Immature natural killer cell (primary cell): Measurements from ENCODE around the gene OR11G2. TPM values are rescaled to one million over a fixed set of nuclear protein-coding genes. Genes with fewer than 3 reads are reported as not detected.
"Not testable (repeated sequence)": the region's sequence is repeated elsewhere in the genome, so short reads cannot be mapped to it uniquely, and the experiment has no call there.

ENCODE experiments used
- DNase-seq, 3 donors: peaks; one replicate each; pipeline ENCODE4 v3.0.0; 2022; ENCODE audit warnings: mixed read lengths in 1 of 3
- H3K27ac Mint-ChIP-seq, 6 donors: one replicate each; pipeline ENCODE4 v1.8.0; 2020; ENCODE audit warnings: mixed read lengths in 6 of 6, mild to moderate bottlenecking in 5 of 6, inconsistent platforms in 4 of 6, moderate library complexity in 3 of 6
- H3K27me3 Mint-ChIP-seq, 3 donors: one replicate each; pipeline ENCODE4 v1.8.0; 2020 to 2021; ENCODE audit warnings: low read depth in 3 of 3, mild to moderate bottlenecking in 3 of 3, mixed read lengths in 3 of 3, moderate library complexity in 3 of 3, inconsistent platforms in 1 of 3
- H3K36me3 Mint-ChIP-seq, 3 donors: one replicate each; pipeline ENCODE4 v1.8.0; 2020; ENCODE audit warnings: mixed read lengths in 3 of 3, inconsistent platforms in 2 of 3, mild to moderate bottlenecking in 2 of 3
- H3K4me1 Mint-ChIP-seq, 2 donors: one replicate each; pipeline ENCODE4 v1.8.0; 2020; ENCODE audit warnings: inconsistent platforms in 2 of 2, mild to moderate bottlenecking in 2 of 2, mixed read lengths in 2 of 2, moderate library complexity in 1 of 2
- H3K4me3 Mint-ChIP-seq, 5 donors: one replicate each; pipeline ENCODE4 v1.8.0; 2020; ENCODE audit warnings: mild to moderate bottlenecking in 5 of 5, mixed read lengths in 5 of 5, inconsistent platforms in 3 of 5, moderate library complexity in 3 of 5
- H3K9me3 Mint-ChIP-seq, 6 donors: one replicate each; pipeline ENCODE4 v1.8.0; 2020; ENCODE audit warnings: mild to moderate bottlenecking in 6 of 6, mixed read lengths in 6 of 6, inconsistent platforms in 4 of 6, moderate library complexity in 3 of 6
- polyA plus RNA-seq, 3 donors: library from polyadenylated mRNA; unstranded; fragments of 300-500 nt; fragmentation: Illumina TruSeq; gene quantifications; one replicate each; pipeline ENCODE4 v1.2.3, GENCODE V29; 2021

OR11G2 gene
- polyA plus RNA-seq, 3 donors from 2014 or later, result not detected

DNA sequence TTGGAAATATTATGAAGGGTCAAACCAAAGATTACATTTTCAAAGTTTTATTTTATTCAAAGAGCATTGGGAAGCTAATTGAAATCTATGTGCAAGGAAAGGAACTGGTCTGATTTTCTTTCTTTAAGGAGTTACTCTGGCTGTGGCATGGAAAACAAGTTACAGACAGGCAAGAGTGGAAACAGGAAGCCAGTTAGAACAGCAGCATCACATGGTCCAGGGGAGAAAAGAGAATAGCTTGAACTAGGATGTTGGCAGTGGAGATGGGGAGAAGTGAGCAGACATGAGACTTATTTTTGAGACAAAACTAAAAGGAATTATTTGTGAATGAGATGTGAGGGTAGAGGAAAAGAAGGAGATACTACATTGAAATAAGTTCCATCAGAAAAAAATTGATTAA is 3.4 kb downstream of the OR11G2 start:
- no peaks in the 10 kb centered on the region for H3K36me3 Mint-ChIP-seq
- no peaks in the 10 kb centered on the region for H3K4me1 Mint-ChIP-seq
- H3K27me3 Mint-ChIP-seq, result peaks cover 2 to 6% (median 2%) of the 10 kb centered on the region in 3 donors
- H3K27ac Mint-ChIP-seq, result no peak overlapping the region
- H3K4me3 Mint-ChIP-seq, result no peak overlapping the region
- H3K9me3 Mint-ChIP-seq, result no peaks in the 10 kb centered on the region
- no peak for DNase-seq

DNA sequence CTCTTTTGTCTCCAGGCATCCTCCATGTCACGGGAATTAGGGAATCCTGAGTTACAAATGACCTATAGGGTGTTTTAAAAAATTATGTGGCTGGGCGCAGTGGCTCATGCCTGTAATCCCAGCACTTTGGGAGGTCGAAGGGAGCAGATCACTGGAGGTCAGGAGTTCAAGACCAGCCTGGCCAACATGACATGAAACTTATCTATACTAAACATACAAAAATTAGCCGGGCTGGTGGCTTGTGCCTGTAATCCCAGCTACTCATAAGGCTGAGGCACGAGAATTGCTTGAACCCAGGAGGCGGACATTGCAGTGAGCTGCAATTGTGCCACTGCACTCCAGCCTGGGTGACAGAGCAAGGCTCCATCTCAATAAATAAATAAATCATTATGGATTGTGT is 4.5 kb downstream of the OR11G2 start:
- DNase-seq, H3K4me3 Mint-ChIP-seq, H3K4me1 Mint-ChIP-seq, H3K36me3 Mint-ChIP-seq, H3K9me3 Mint-ChIP-seq, H3K27ac Mint-ChIP-seq: not testable (repeated sequence)
- H3K27me3 Mint-ChIP-seq, result peaks cover 2 to 10% (median 2%) of the 10 kb centered on the region in 3 donors

DNA sequence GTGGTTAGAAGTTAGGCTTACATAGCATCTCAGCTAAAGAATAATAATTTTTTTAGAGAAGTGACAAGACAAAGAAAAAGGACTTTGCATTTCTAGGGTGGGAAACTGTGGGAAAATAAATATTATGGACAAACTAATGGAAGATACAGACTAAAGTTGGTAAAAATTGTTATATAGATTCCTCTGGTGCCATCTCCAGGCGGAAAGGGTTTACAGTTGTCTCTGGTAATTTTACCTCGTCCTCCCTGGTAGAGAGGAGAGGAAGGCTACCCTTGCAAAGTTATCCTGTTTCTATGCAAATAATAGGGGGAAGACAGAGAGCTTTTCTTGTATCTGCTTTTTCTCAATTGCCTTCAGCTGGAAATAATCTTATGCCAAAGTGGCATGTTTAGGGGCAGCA is 5.2 kb downstream of the OR11G2 start:
- DNase-seq, result no peak
- H3K9me3 Mint-ChIP-seq, result peaks cover 0 to 1% (median 0%) of the 10 kb centered on the region in 6 donors
- peaks cover under 1 to 10% (median 2%) of the 10 kb centered on the region in 3 donors for H3K27me3 Mint-ChIP-seq
- H3K4me1 Mint-ChIP-seq, result no peaks in the 10 kb centered on the region
- no peaks in the 10 kb centered on the region for H3K36me3 Mint-ChIP-seq
- H3K4me3 Mint-ChIP-seq, result no peak overlapping the region
- H3K27ac Mint-ChIP-seq, result no peak overlapping the region

DNA sequence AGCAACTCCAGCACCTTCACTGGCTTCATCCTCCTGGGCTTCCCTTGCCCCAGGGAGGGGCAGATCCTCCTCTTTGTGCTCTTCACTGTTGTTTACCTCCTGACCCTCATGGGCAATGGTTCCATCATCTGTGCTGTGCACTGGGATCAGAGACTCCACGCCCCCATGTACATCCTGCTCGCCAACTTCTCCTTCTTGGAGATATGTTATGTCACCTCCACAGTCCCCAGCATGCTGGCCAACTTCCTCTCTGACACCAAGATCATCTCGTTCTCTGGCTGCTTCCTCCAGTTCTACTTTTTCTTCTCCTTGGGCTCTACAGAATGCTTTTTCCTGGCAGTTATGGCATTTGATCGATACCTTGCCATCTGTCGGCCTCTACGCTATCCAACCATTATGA is 6.8 kb downstream of the OR11G2 start:
- no peaks in the 10 kb centered on the region for H3K36me3 Mint-ChIP-seq
- H3K27me3 Mint-ChIP-seq, result peaks cover 2 to 10% (median 3%) of the 10 kb centered on the region in 3 donors
- no peak for DNase-seq
- H3K4me3 Mint-ChIP-seq, result no peak overlapping the region
- H3K9me3 Mint-ChIP-seq, result peaks cover 0 to 1% (median 0%) of the 10 kb centered on the region in 6 donors
- H3K27ac Mint-ChIP-seq, result no peak overlapping the region
- H3K4me1 Mint-ChIP-seq, result no peaks in the 10 kb centered on the region

DNA sequence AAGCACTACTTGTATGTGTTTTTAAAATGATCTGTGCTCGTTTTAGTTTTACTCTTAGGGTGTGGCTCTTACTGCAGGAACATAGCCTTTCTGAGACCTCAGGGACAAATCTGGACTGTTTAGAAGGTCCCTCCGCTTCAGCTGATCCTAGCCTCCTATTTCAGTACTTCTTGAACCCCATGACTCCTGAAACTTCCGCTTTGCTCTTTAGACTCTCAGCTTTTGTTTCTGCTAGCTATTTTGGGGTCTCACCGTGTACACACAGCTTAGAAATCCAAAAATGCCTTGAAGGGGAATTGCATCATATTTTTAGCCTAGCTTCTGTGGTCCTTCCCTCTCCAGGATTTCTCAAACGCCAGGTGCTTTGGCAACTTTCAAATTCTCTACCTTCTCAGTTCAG is 8.3 kb downstream of the OR11G2 start:
- Mint-ChIP-seq H3K4me3 (no peak overlapping the region), H3K27ac (no peak overlapping the region), H3K27me3 (peaks cover 2 to 8% (median 5%) of the 10 kb centered on the region in 3 donors), H3K36me3 (no peaks in the 10 kb centered on the region), H3K4me1 (no peaks in the 10 kb centered on the region), H3K9me3 (peaks cover 0 to 1% (median 0%) of the 10 kb centered on the region in 6 donors)
- DNase-seq, result no peak

DNA sequence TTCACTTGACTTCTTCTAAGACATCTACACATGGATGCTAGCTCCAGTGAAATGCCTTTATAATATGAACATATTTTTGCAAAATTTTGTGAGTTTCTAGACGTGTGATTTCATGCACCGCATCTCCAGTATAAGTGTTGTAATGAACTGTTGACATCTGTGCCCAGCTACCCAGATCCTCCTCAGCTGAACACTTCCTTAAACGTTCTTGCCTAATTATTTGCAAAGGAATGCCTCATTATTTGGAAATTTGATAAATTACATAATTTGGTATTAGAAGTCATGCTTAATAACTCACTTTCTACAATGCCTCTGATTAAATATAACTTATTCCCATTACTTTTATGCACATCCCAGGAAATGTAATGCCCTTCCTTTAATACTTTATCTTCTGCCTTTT is 14.0 kb downstream of the OR11G2 start:
- no peak overlapping the region for H3K27ac Mint-ChIP-seq
- no peak for DNase-seq
- no peaks in the 10 kb centered on the region for H3K9me3 Mint-ChIP-seq

DNA sequence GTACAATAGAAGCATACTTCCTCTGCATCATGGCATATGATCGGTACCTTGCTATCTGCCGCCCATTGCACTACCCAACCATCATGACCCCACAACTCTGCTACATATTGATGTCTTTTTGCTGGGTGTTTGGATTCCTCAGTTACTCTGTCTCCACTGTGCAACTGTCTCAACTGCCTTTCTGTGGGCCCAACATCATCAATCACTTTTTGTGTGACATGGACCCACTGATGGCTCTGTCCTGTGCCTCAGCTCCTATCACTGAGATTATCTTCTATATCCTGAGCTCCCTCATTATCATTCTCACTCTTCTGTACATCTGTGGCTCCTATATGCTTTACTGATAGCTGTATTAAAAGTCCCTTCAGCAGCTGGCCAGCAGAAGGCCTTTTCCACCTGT is 18.9 kb downstream of the OR11G2 start:
- no peak overlapping the region for H3K27ac Mint-ChIP-seq
- H3K9me3 Mint-ChIP-seq, result no peaks in the 10 kb centered on the region
- H3K4me1 Mint-ChIP-seq, result no peaks in the 10 kb centered on the region
- no peak overlapping the region for H3K4me3 Mint-ChIP-seq
- no peak for DNase-seq
- H3K27me3 Mint-ChIP-seq, result peaks cover 2 to 8% (median 5%) of the 10 kb centered on the region in 3 donors
- no peaks in the 10 kb centered on the region for H3K36me3 Mint-ChIP-seq

More for the DNA sequence above, 14.0 kb downstream of the OR11G2 start:
- peaks cover 2 to 5% (median 5%) of the 10 kb centered on the region in 3 donors for H3K27me3 Mint-ChIP-seq
- no peaks in the 10 kb centered on the region for H3K36me3 Mint-ChIP-seq
- no peak overlapping the region for H3K4me3 Mint-ChIP-seq
- H3K4me1 Mint-ChIP-seq, result no peaks in the 10 kb centered on the region

DNA sequence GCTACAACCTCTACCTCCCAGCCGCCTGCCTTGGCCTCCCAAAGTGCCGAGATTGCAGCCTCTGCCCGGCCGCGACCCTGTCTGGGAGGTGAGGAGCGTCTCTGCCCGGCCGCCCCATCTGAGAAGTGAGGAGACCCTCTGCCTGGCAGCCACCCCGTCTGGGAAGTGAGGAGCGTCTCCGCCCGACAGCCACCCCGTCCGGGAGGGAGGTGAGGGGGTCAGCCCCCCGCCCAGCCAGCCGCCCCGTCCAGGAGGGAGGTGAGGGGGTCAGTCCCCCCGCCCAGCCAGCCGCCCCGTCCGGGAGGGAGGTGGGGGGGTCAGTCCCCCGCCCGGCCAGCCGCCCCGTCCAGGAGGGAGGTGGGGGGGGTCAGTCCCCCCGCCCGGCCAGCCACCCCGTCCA is 21.7 kb downstream of the OR11G2 start:
- not testable (repeated sequence) for H3K27ac Mint-ChIP-seq, H3K4me3 Mint-ChIP-seq, H3K9me3 Mint-ChIP-seq, H3K4me1 Mint-ChIP-seq, DNase-seq, H3K36me3 Mint-ChIP-seq, H3K27me3 Mint-ChIP-seq

DNA sequence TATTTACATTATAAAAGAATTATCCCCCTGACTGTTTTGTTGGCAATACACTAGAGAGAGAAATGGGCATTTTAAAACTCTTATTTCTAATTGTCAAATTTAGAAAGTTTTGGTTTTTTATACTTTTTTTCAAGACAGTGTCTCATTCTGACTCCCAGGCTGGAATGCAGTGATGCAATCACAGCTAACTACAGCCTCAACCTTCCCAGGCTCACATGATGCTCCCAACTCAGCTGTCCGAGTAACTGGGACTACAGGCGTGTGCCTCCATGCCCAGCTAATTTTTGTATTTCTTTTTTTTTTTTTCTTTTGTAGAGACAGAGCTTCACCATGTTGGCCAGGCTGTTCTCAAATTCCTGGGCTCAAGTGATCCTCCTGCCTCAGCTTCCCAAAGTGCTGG is 24.5 kb downstream of the OR11G2 start:
- Mint-ChIP-seq H3K36me3 (no peaks in the 10 kb centered on the region), H3K9me3 (no peaks in the 10 kb centered on the region), H3K27ac (no peak overlapping the region), H3K4me1 (no peaks in the 10 kb centered on the region), H3K4me3 (no peak overlapping the region), H3K27me3 (peaks cover 1 to 7% (median 2%) of the 10 kb centered on the region in 3 donors)
- no peak for DNase-seq

DNA sequence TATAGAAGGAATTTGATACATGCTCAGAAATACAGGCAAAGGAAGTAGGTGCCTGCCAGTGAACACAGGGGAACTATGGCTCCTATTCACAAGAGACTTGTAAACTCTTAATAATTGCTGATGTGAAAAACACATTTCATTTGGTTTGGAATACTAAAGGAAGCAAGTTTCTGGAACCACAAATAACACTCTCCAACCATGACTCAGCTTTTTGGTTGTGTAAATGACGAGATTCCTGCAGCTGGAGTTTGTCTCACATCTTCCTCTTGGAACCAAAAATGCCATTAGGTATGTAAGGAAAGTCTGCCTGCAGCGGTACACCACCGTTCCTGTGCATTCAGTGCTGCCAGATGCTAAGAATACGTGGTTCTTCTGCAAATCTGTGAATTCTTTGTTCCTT is 28.3 kb downstream of the OR11G2 start:
- Mint-ChIP-seq H3K4me1 (no peaks in the 10 kb centered on the region), H3K27ac (no peak overlapping the region), H3K27me3 (peaks cover 1 to 5% (median 4%) of the 10 kb centered on the region in 3 donors), H3K36me3 (no peaks in the 10 kb centered on the region), H3K4me3 (no peak overlapping the region), H3K9me3 (peaks cover 0 to 5% (median 0%) of the 10 kb centered on the region in 6 donors)
- DNase-seq, result no peak

DNA sequence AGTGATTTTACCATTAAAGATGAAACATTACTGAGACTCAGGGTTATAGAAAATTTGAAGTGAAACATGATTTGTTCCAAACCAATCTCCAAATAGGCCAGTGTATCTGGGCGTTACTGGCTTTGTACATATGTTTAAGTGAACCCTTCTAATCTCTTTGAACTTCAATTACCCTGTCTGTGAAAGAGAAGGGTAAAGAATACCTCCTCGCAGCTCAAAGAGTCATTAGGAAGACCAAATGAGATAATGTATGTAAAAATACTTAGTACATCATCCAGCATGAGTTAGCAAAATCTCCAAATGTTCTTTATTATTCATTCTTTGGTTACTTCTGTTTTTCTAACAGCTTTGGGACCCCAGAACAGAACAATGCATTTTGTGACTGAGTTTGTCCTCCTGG is 32.7 kb downstream of the OR11G2 start, which contains the start of gene OR11H6:
Gene OR11H6, plus strand, starts transcription at position 301 of the 400 bp plus-strand sequence. Its CDS starts 0 bp downstream, at position 301.
- peaks cover 0 to 14% (median 6%) of the 10 kb centered on the region in 6 donors for H3K9me3 Mint-ChIP-seq
- H3K27me3 Mint-ChIP-seq, result peaks cover 1 to 5% (median 2%) of the 10 kb centered on the region in 3 donors
- H3K4me1 Mint-ChIP-seq, result no peaks in the 10 kb centered on the region
- H3K4me3 Mint-ChIP-seq, result no peak within 1 kb of the TSS
- no peak for DNase-seq
- H3K36me3 Mint-ChIP-seq, result no peaks in the 10 kb centered on the region
- H3K27ac Mint-ChIP-seq, result no peak within 1 kb of the TSS

DNA sequence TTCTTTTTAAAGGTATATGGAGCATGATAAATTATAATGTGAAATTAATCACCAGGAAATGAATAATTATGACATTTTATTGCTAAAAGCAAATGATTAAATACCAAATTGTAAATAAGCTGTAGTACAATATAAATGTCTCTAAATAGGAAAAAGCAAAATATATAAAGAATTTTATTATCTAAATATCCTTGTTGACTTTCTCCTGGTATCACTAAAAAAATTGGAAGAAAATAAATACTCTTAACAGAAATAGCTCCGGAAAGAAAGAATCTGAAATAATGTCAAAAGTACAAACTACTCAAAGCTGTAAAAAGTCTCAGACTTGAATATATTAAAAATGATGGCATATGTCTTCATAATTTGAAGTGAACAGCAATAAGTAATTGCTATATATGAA is 38.0 kb downstream of the OR11G2 start, which contains the start of gene OR11H7:
Gene OR11H7, plus strand, starts transcription at position 301 of the 400 bp plus-strand sequence.
- no peak within 1 kb of the TSS for H3K4me3 Mint-ChIP-seq
- H3K4me1 Mint-ChIP-seq, result no peaks in the 10 kb centered on the region
- H3K27ac Mint-ChIP-seq, result no peak within 1 kb of the TSS
- no peaks in the 10 kb centered on the region for H3K36me3 Mint-ChIP-seq
- peaks cover 2 to 5% (median 3%) of the 10 kb centered on the region in 3 donors for H3K27me3 Mint-ChIP-seq
- DNase-seq, result no peak
- peaks cover 2 to 31% (median 13%) of the 10 kb centered on the region in 6 donors for H3K9me3 Mint-ChIP-seq

DNA sequence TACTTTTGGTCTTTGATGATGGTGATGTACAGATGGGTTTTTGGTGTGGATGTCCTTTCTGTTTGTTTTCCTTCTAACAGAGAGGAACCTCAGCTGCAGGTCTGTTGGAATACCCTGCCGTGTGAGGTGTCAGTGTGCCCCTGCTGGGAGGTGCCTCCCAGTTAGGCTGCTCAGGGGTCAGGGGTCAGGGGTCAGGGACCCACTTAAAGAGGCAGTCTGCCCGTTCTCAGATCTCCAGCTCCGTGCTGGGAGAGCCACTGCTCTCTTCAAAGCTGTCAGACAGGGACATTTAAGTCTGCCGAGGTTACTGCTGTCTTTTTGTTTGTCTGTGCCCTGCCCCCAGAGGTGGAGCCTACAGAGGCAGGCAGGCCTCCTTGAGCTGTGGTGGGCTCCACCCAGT is 44.7 kb downstream of the OR11G2 start:
- not testable (repeated sequence) for H3K27ac Mint-ChIP-seq, H3K4me3 Mint-ChIP-seq, H3K4me1 Mint-ChIP-seq, H3K27me3 Mint-ChIP-seq, H3K36me3 Mint-ChIP-seq, H3K9me3 Mint-ChIP-seq, DNase-seq

DNA sequence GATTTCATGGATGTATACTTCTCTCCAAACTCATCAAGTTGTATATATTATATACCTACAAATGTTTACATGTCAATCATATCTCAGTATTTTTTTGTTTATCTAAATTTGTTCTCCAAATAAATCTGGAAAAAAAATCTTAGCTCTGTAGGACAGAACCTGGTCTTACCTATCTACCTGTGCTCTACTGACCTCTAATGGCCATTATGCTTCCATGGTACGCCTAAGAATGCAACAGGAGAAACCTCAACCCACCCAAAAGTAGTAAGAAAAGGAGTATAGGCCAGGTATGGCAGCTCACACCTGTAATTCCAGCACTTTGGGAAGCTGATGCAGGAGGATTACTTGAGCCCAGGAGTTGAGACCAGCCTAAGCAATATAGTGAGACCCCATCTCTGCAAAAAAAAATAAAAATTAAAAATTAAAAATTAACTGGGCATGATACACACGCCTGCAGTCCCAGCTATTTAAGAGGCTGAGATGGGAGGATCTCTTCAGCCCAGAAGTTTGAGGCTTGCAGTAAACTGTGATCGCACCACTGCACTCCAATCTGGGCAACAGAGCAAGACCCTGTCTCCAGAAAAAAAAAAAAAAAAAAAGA is 57.0 kb downstream of the OR11G2 start:
- Mint-ChIP-seq H3K27me3 (peaks cover 0 to 1% (median 0%) of the 10 kb centered on the region in 3 donors), H3K4me1 (no peaks in the 10 kb centered on the region), H3K27ac (no peak overlapping the region), H3K4me3 (no peak overlapping the region), H3K36me3 (peaks cover 6 to 7% (median 7%) of the 10 kb centered on the region in 3 donors), H3K9me3 (peaks cover 6 to 21% (median 8%) of the 10 kb centered on the region in 6 donors)
- DNase-seq, result no peak
